ENCODE measurements around the gene UCN2. TPM values are rescaled to one million over a fixed set of nuclear protein-coding genes. Genes with fewer than 3 reads are reported as not detected.

The UCN2 gene
- polyA plus RNA-seq, 3 donors: 0.61 TPM; not detected in 2

DNA sequence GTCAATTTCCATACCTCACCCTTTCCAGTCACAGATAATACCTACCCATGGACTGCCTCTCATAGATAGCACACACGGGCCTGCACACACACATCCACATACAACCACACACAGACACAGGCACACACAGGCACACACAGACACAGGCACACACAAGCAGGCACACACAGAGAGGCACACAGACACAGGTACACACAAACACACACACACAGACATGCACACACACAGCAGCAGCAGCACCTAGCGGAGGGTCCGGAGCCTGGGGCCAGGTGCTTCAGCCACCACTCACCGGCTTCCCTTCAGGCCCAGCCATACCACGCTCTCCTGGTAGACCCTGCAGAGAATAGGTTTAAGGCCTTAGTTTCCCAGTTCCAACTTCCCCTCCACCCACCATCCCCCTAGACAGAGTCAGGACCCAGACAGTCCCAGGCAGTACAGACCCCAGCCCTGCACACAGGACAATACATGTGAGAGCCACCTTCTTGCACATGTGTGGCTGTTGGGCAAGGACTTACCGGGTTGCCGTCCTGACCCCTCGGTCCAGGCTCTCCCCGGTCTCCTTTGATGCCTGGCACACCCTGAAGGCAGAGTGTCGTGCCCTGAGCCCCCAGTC, 10.5 kb upstream of the UCN2 start:
- TF ChIP-seq, protein P1, sequence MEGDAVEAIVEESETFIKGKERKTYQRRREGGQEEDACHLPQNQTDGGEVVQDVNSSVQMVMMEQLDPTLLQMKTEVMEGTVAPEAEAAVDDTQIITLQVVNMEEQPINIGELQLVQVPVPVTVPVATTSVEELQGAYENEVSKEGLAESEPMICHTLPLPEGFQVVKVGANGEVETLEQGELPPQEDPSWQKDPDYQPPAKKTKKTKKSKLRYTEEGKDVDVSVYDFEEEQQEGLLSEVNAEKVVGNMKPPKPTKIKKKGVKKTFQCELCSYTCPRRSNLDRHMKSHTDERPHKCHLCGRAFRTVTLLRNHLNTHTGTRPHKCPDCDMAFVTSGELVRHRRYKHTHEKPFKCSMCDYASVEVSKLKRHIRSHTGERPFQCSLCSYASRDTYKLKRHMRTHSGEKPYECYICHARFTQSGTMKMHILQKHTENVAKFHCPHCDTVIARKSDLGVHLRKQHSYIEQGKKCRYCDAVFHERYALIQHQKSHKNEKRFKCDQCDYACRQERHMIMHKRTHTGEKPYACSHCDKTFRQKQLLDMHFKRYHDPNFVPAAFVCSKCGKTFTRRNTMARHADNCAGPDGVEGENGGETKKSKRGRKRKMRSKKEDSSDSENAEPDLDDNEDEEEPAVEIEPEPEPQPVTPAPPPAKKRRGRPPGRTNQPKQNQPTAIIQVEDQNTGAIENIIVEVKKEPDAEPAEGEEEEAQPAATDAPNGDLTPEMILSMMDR (IDR thresholded peaks at IDR 0.05): no peak
- WGBS (ENCODE audit: insufficient coverage): 98% methylated on average over 5 of the region's 10 CpGs
- no peak for DNase-seq

DNA sequence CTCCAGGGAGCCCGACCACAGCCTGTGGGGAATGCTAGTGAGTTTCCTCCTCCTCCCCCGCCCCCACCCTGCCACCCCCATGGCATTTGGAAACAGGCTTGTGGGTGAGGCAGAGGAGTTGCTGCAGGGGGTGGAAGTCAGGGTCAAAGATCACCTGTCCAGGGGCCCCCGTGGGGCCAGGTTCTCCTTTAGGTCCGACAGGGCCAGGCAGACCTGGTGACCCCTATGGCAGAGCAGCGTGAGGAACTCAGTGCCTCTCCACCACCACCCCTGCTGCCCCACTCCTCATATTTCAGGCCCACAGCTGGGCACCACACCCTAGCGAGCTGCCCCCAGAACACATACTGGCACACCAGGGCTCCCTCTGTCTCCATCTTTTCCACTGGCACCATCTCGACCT, 8.9 kb upstream of the UCN2 start:
- Histone ChIP-seq H2AFZ (ENCODE audit: insufficient read depth, low read depth, low read length, poor library complexity, severe bottlenecking) (no peak overlapping the region), H3K4me3 (replicated peaks in 1 of 3; ENCODE audit: low read depth in 2 of 3, low read length in 3 of 3) (no peak overlapping the region), H4K20me1 (ENCODE audit: insufficient read depth, low read length) (no peaks in the 10 kb centered on the region), H3K27me3 (ENCODE audit: control insufficient read depth in 2 of 2, insufficient read depth in 2 of 2, low read length in 2 of 2) (no peaks in the 10 kb centered on the region), H3K79me2 (ENCODE audit: insufficient read depth, low read length) (no peaks in the 10 kb centered on the region), H3K27ac (ENCODE audit: low read depth in 1 of 2, low read length in 2 of 2) (no peak overlapping the region), H3K4me2 (replicated peaks; ENCODE audit: extremely low read depth, low read length, poor library complexity, severe bottlenecking) (no peak overlapping the region), H3K9me3 (replicated peaks in 1 of 2; ENCODE audit: control insufficient read depth in 1 of 2, insufficient read depth in 1 of 2, low read length in 2 of 2) (no peaks in the 10 kb centered on the region), H3K4me1 (ENCODE audit: control insufficient read depth in 1 of 2, insufficient read depth in 2 of 2, low read length in 2 of 2) (no peaks in the 10 kb centered on the region), H3K36me3 (replicated peaks in 1 of 2; ENCODE audit: control insufficient read depth in 1 of 2, insufficient read depth in 2 of 2, low read length in 2 of 2) (no peaks in the 10 kb centered on the region), H3K9ac (ENCODE audit: insufficient read depth, low read length, poor library complexity, severe bottlenecking) (no peak overlapping the region)
- Mint-ChIP-seq H3K4me3 (no peak overlapping the region), H3K27ac (no peak overlapping the region), H3K4me1 (no peaks in the 10 kb centered on the region), H3K36me3 (no peaks in the 10 kb centered on the region), H3K27me3 (ENCODE audit: low read depth in 3 of 3) (peaks cover 5 to 6% (median 6%) of the 10 kb centered on the region in 3 donors), H3K9me3 (no peaks in the 10 kb centered on the region)
- intact Hi-C loops (cut with micrococcal nuclease): loop anchor here in 1 of 2 donors (5.0 kb wide), 1 partner anchor 35 kb away; the partner anchor contains the start of gene UQCRC1
- 97% methylated on average over 4 of the region's 7 CpGs for WGBS (ENCODE audit: insufficient coverage)
- TF ChIP-seq, protein P1 (IDR thresholded peaks at IDR 0.05): no peak
- DNase-seq: no peak

More for the DNA sequence above, 10.5 kb upstream of the UCN2 start:
- Histone ChIP-seq H3K9ac (ENCODE audit: insufficient read depth, low read length, poor library complexity, severe bottlenecking) (no peak overlapping the region), H3K79me2 (ENCODE audit: insufficient read depth, low read length) (no peaks in the 10 kb centered on the region), H4K20me1 (ENCODE audit: insufficient read depth, low read length) (no peaks in the 10 kb centered on the region), H3K27me3 (ENCODE audit: control insufficient read depth in 2 of 2, insufficient read depth in 2 of 2, low read length in 2 of 2) (no peaks in the 10 kb centered on the region), H3K4me3 (replicated peaks in 1 of 3; ENCODE audit: low read depth in 2 of 3, low read length in 3 of 3) (no peak overlapping the region), H3K4me1 (ENCODE audit: control insufficient read depth in 1 of 2, insufficient read depth in 2 of 2, low read length in 2 of 2) (no peaks in the 10 kb centered on the region), H3K27ac (ENCODE audit: low read depth in 1 of 2, low read length in 2 of 2) (no peak overlapping the region), H2AFZ (ENCODE audit: insufficient read depth, low read depth, low read length, poor library complexity, severe bottlenecking) (no peak overlapping the region), H3K4me2 (replicated peaks; ENCODE audit: extremely low read depth, low read length, poor library complexity, severe bottlenecking) (no peak overlapping the region), H3K36me3 (replicated peaks in 1 of 2; ENCODE audit: control insufficient read depth in 1 of 2, insufficient read depth in 2 of 2, low read length in 2 of 2) (no peaks in the 10 kb centered on the region), H3K9me3 (replicated peaks in 1 of 2; ENCODE audit: control insufficient read depth in 1 of 2, insufficient read depth in 1 of 2, low read length in 2 of 2) (no peaks in the 10 kb centered on the region)
- intact Hi-C loops (cut with micrococcal nuclease): loop anchor here in 1 of 2 donors (5.0 kb wide), 1 partner anchor 33 kb away; the partner anchor contains the start of gene UQCRC1
- H3K27me3 Mint-ChIP-seq (ENCODE audit: low read depth in 3 of 3): peaks cover 4 to 9% (median 5%) of the 10 kb centered on the region in 3 donors
- no peaks in the 10 kb centered on the region for H3K36me3 Mint-ChIP-seq
- H3K4me1 Mint-ChIP-seq: no peaks in the 10 kb centered on the region
- no peak overlapping the region for H3K4me3 Mint-ChIP-seq
- no peaks in the 10 kb centered on the region for H3K9me3 Mint-ChIP-seq
- H3K27ac Mint-ChIP-seq: no peak overlapping the region

Measured in CD14-positive monocyte (primary cell).